A673 (cell line): ENCODE measurements around the gene ATIC. TPM values are rescaled to one million over a fixed set of nuclear protein-coding genes. Genes with fewer than 3 reads are reported as not detected.

ENCODE experiments used
- BruUV-seq: library from RNA; stranded (reverse); fragments of 400-500 nt; replicated peaks from 2 replicates; lab custom pipeline; 2021; lab: Mats Ljungman, UMichigan
- CTCF ChIA-PET: fragments of 300-600 bp; sonication (Branson Sonifier 250); formaldehyde crosslinking; loops from one replicate; lab custom pipeline; 2022; ENCODE audit warnings: antibody characterized with exemption; lab: Charles Lee
- POLR2A ChIA-PET: fragments of 300-600 bp; sonication (Branson Sonifier 250); formaldehyde crosslinking; loops from one replicate; lab custom pipeline; 2022; ENCODE audit warnings: antibody characterized with exemption; ENCODE audit not compliant: low non-redundant PET; lab: Charles Lee
- DNase-seq: peaks from one replicate; pipeline ENCODE4 v3.0.0-alpha.2; 2015; ENCODE audit warnings: low spot score
- H3K27ac ChIP-seq: fragments of 200-600 bp; sonication (generic); 2 replicates; pipeline ENCODE4 v1.5.1; 2016; ENCODE audit warnings: mixed run types, low read depth, mild to moderate bottlenecking, mixed read lengths, antibody characterized with exemption, low read length; ENCODE audit not compliant: poor library complexity, severe bottlenecking
- H3K27me3 ChIP-seq: fragments of 200-600 bp; sonication (generic); replicated peaks from 2 replicates; pipeline ENCODE4 v1.6.1; 2017; ENCODE audit warnings: mixed run types, low read depth, mild to moderate bottlenecking, mixed read lengths, antibody characterized with exemption, low read length; ENCODE audit not compliant: insufficient read depth, poor library complexity
- H3K36me3 ChIP-seq: fragments of 200-600 bp; sonication (generic); 2 replicates; pipeline ENCODE4 v1.6.1; 2016; ENCODE audit warnings: mixed run types, mild to moderate bottlenecking, mixed read lengths, antibody characterized with exemption, low read length; ENCODE audit not compliant: insufficient read depth, poor library complexity, severe bottlenecking
- H3K4me1 ChIP-seq: fragments of 200-600 bp; sonication (generic); 2 replicates; pipeline ENCODE4 v1.6.1; 2017; ENCODE audit warnings: mixed run types, mild to moderate bottlenecking, mixed read lengths, antibody characterized with exemption, low read length; ENCODE audit not compliant: insufficient read depth, poor library complexity, severe bottlenecking
- H3K4me3 ChIP-seq: fragments of 200-600 bp; sonication (generic); 2 replicates; pipeline ENCODE4 v1.5.1; 2016; ENCODE audit warnings: low read depth, mixed run types, mild to moderate bottlenecking, mixed read lengths, low read length; ENCODE audit not compliant: poor library complexity, severe bottlenecking
- H3K9me3 ChIP-seq: fragments of 200-600 bp; sonication (generic); 2 replicates; pipeline ENCODE4 v1.6.1; 2016; ENCODE audit warnings: mixed run types, low read depth, mild to moderate bottlenecking, mixed read lengths, antibody characterized with exemption, low read length; ENCODE audit not compliant: poor library complexity, severe bottlenecking
- CTCF ChIP-seq: fragments of 300-800, 200-600 bp; sonication (generic); conservative IDR thresholded peaks from 2 replicates; pipeline ENCODE4 v1.5.1; 2017; ENCODE audit warnings: low read depth, mild to moderate bottlenecking, antibody characterized with exemption, low read length, moderate library complexity, mixed read lengths
- EZH2 ChIP-seq: fragments of 200-600 bp; sonication (generic); IDR thresholded peaks from 2 replicates; pipeline ENCODE4 v1.6.1; 2017; ENCODE audit warnings: borderline replicate concordance, low read depth, mild to moderate bottlenecking, mixed read lengths, antibody characterized with exemption, low read length; ENCODE audit not compliant: poor library complexity, severe bottlenecking
- intact Hi-C: fragments of 100-400 bp; cut with micrococcal nuclease; formaldehyde crosslinking; loops from one replicate; pipeline ENCODE4 v1.10.0; 2022; ENCODE audit not compliant: unreplicated experiment
- total RNA-seq: library from RNA; stranded (reverse); gene quantifications from 2 replicates; pipeline ENCODE4 v1.2.3, GENCODE V29; 2021

Gene ATIC
- total RNA-seq, 1 experiment from 2014 or later = 328 TPM

DNA sequence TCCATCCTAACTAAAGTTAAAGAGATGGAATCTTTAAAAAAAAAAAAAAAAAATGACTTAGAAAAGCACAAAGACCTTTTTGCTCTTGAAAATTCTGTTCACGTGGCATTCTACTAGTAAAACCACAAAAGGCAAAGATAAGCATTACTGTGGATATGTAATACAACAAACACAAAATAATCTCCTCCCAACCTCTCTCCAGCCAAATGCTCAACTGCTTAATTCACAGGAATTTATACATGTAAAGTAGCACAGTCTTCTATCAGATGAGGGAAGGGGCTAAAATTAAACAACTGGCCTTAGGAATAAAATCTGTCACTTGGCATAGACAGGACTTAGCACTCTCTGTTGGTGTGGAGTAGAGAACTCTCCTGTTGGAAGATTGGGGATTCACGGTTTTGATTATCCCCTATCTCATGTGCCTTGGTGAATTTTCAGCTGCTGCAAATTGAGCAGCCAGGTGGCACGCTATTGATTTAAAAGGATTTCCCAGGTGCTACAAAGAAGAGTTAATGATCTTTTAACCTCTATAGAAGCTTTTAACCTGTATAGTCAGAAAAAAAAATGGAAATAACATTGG is 57.4 kb downstream of the ATIC start:
- intact Hi-C loops = no loop called here
- BruUV-seq = no TSS peak
- Histone ChIP-seq H3K4me3 (no peak overlapping the region), H3K36me3 (peaks cover 98% of the 10 kb centered on the region), H3K9me3 (no peaks in the 10 kb centered on the region), H3K27me3 (no peaks in the 10 kb centered on the region), H3K4me1 (no peaks in the 10 kb centered on the region), H3K27ac (no peak overlapping the region)
- ChIA-PET POLR2A (interaction anchor here (1.0 kb wide), 1 partner anchor 24 kb away, joined by 5 read pairs; no protein-coding TSS in a partner anchor), CTCF (no interaction called here)
- TF ChIP-seq EZH2 = no peak
- no peak for TF ChIP-seq CTCF
- DNase-seq = no peak

- CTCF ChIA-PET = interaction anchor here (0.6 to 0.7 kb wide), 2 partner anchors 31 to 40 kb away, joined by 3 to 5 read pairs; no protein-coding TSS in a partner anchor
- H3K27me3 ChIP-seq = no peaks in the 10 kb centered on the region
- TF ChIP-seq CTCF (no peak), EZH2 (no peak)
- no peak overlapping the region for H3K27ac ChIP-seq
- H3K9me3 ChIP-seq = no peaks in the 10 kb centered on the region
- peaks cover 98% of the 10 kb centered on the region for H3K36me3 ChIP-seq
- intact Hi-C loops = no loop called here
- no peak overlapping the region for H3K4me3 ChIP-seq
- H3K4me1 ChIP-seq = no peaks in the 10 kb centered on the region
- BruUV-seq = no TSS peak
- POLR2A ChIA-PET = no interaction called here
- no peak for DNase-seq
Measured at GRCh38 chr2:215370112-215370965, 58.5 kb downstream of the ATIC start.

GRCh38 chr2:215371915-215372897 is 60.3 kb downstream of the ATIC start:
- CTCF ChIA-PET = no interaction called here
- peak overlapping the region; percentile 13 for H3K27ac ChIP-seq

More at GRCh38 chr2:215371915-215372897, 60.3 kb downstream of the ATIC start:
- H3K36me3 ChIP-seq = peaks cover 99% of the 10 kb centered on the region
- POLR2A ChIA-PET = no interaction called here
- no peak for DNase-seq
- TF ChIP-seq CTCF (no peak), EZH2 (no peak)
- intact Hi-C loops = no loop called here
- H3K9me3 ChIP-seq = no peaks in the 10 kb centered on the region
- BruUV-seq = no TSS peak
- H3K4me1 ChIP-seq = no peaks in the 10 kb centered on the region
- H3K4me3 ChIP-seq = no peak overlapping the region
- H3K27me3 ChIP-seq = no peaks in the 10 kb centered on the region
